Lung (tissue), 12 donors: ENCODE measurements around the gene MATN3. TPM values are rescaled to one million over a fixed set of nuclear protein-coding genes. Genes with fewer than 3 reads are reported as not detected.

Experiments
- ATAC-seq: fragments of 200-7000 bp; cut with Tn5 transposase; one replicate; pipeline ENCODE4 v1.9.1; 2020; ENCODE audit warnings: moderate number of reproducible peaks; ENCODE audit not compliant: insufficient read depth, low FRiP score
- DNase-seq, 3 donors: peaks; one replicate each; pipeline ENCODE4 v3.0.0-alpha.2; 2013 to 2017
- H3K27ac ChIP-seq, 2 donors: one replicate each; pipeline ENCODE4 v1.5.1; 2013; ENCODE audit warnings: mild to moderate bottlenecking in 2 of 2, moderate library complexity in 2 of 2, control low read depth in 1 of 2, inconsistent platforms in 1 of 2, low read depth in 1 of 2, low read length in 1 of 2
- H3K27me3 ChIP-seq, 3 donors: one replicate each; pipeline ENCODE4 v1.5.1; 2013; ENCODE audit warnings: low read length in 2 of 3; ENCODE audit not compliant: control insufficient read depth in 3 of 3, insufficient read depth in 3 of 3
- H3K36me3 ChIP-seq, 4 donors: one replicate each; pipeline ENCODE4 v1.5.1; 2013; ENCODE audit warnings: low read length in 4 of 4, mild to moderate bottlenecking in 1 of 4, moderate library complexity in 1 of 4; ENCODE audit not compliant: control insufficient read depth in 4 of 4, insufficient read depth in 4 of 4
- H3K4me1 ChIP-seq, 5 donors: one replicate each; pipeline ENCODE4 v1.5.1; 2013; ENCODE audit warnings: low read length in 5 of 5, mild to moderate bottlenecking in 2 of 5, moderate library complexity in 1 of 5; ENCODE audit not compliant: control insufficient read depth in 5 of 5, insufficient read depth in 5 of 5
- H3K4me3 ChIP-seq: one replicate; pipeline ENCODE4 v1.5.1; 2013; ENCODE audit warnings: mild to moderate bottlenecking, control low read depth, moderate library complexity
- H3K9ac ChIP-seq, 2 donors: one replicate each; pipeline ENCODE4 v1.5.1; 2013; ENCODE audit warnings: low read length in 2 of 2, control low read depth in 1 of 2; ENCODE audit not compliant: insufficient read depth in 1 of 2
- H3K9me3 ChIP-seq, 4 donors: one replicate each; pipeline ENCODE4 v1.5.1; 2013; ENCODE audit warnings: low read length in 3 of 4, mild to moderate bottlenecking in 1 of 4, moderate library complexity in 1 of 4; ENCODE audit not compliant: control insufficient read depth in 4 of 4, insufficient read depth in 3 of 4
- CTCF ChIP-seq: IDR thresholded peaks from 2 replicates; pipeline ENCODE4 v1.5.1; 2012; ENCODE audit warnings: mild to moderate bottlenecking; ENCODE audit errors: control extremely low read depth, extremely low read depth
- WGBS, 2 donors: extraction: QIAGEN DNeasy Blood & Tissue Kit; methylation state at CpG; one replicate each; pipeline ENCODE4 v1.1.7; 2013; 5-methylcytosine and 5-hydroxymethylcytosine counted together
- polyA plus RNA-seq, 2 donors: library from polyadenylated mRNA; stranded (reverse); fragments of 200-250 nt; gene quantifications; one replicate each; pipeline ENCODE4 v1.2.1, GENCODE V29; 2013
- total RNA-seq, 2 donors: library from RNA; depleted of rRNA in 1 of 2; stranded (reverse); fragments of >200 nt in 1 of 2; gene quantifications; one replicate each; pipeline ENCODE4 v1.2.1, GENCODE V29; 2014 to 2021
- donor health status: control.
- donor health status: control.
- donor health status: Bipolar disorder and iron deficiency.
- donor health status: healthy.
- donor health status: DM: yes; HTN: yes; CAD: no.

Gene MATN3
- total and polyA plus RNA-seq, 4 donors = 2.7 to 3.6 (median 3.0) TPM

- Histone ChIP-seq H3K9me3 (no peaks in the 10 kb centered on the region), H3K27me3 (no peaks in the 10 kb centered on the region), H3K4me3 (no peak overlapping the region), H3K27ac (no peak overlapping the region), H3K9ac (no peak overlapping the region), H3K36me3 (peaks cover 0 to 6% (median 3%) of the 10 kb centered on the region in 4 donors), H3K4me1 (peaks cover 0 to 5% (median 0%) of the 10 kb centered on the region in 5 donors)
- no peak for TF ChIP-seq CTCF
- WGBS, 2 donors = 68 to 81% methylated on average over 1 of the region's 1 CpG
- ATAC-seq (no peak), DNase-seq (no peak)
These were observed 69.3 kb downstream of the MATN3 start for GRCh38 chr2:19943189-19943588.

- Histone ChIP-seq H3K27me3 (no peaks in the 10 kb centered on the region), H3K4me1 (peaks cover 0 to 5% (median 0%) of the 10 kb centered on the region in 5 donors), H3K36me3 (peaks cover 0 to 12% (median 6%) of the 10 kb centered on the region in 4 donors), H3K9ac (no peak overlapping the region), H3K4me3 (no peak overlapping the region), H3K27ac (no peak overlapping the region), H3K9me3 (no peaks in the 10 kb centered on the region)
- DNase-seq = no peak
- no peak for TF ChIP-seq CTCF
- ATAC-seq = no peak
These were observed 70.3 kb downstream of the MATN3 start for GRCh38 chr2:19942199-19942598.

Other genes with a start within 250 kb of the MATN3 start
- gene TTC32, start 110.7 kb downstream of the MATN3 start, total RNA-seq = 10 to 100 TPM; 13.4 to 19.0 TPM
- 10 to 100 TPM; 11.5 to 47.3 TPM for gene TTC32, start 110.7 kb downstream of the MATN3 start, polyA plus RNA-seq
- gene WDR35, start 22.6 kb downstream of the MATN3 start, total RNA-seq = 10 to 100 TPM; 13.4 to 25.9 TPM
- gene WDR35, start 22.6 kb downstream of the MATN3 start, polyA plus RNA-seq = 1 to 10 TPM; 2.8 to 4.6 TPM
- 100 to 1,000 TPM; 173 to 234 TPM for gene LAPTM4A, start 39.0 kb upstream of the MATN3 start, total RNA-seq
- 100 to 1,000 TPM; 155 to 236 TPM for gene LAPTM4A, start 39.0 kb upstream of the MATN3 start, polyA plus RNA-seq
- gene SDC1, start 212.5 kb upstream of the MATN3 start, total RNA-seq = 100 to 1,000 TPM; 232 to 234 TPM
- gene SDC1, start 212.5 kb upstream of the MATN3 start, polyA plus RNA-seq = 100 to 1,000 TPM in 1 of 2 donors, 10 to 100 TPM in 1; 94.1 to 113 TPM